Uterus (tissue), 2 donors: Measurements from ENCODE around the gene VAMP2.

Experiments
- CTCF ChIP-seq, 4 experiments: fragments of 200-600 bp in 2 of 4; fragments of 450-650 bp in 2 of 4; sonication (generic) in 2 of 4; IDR thresholded peaks; one replicate each; pipeline ENCODE4 v1.5.1; 2016 to 2019; ENCODE audit warnings: antibody characterized with exemption in 4 of 4, mild to moderate bottlenecking in 2 of 4, moderate library complexity in 1 of 4
- POLR2A ChIP-seq, 2 donors: fragments of 450-650 bp; IDR thresholded peaks; one replicate each; pipeline ENCODE4 v1.6.1; 2016; ENCODE audit warnings: antibody characterized with exemption in 2 of 2, mild to moderate bottlenecking in 1 of 2, moderate library complexity in 1 of 2

DNA sequence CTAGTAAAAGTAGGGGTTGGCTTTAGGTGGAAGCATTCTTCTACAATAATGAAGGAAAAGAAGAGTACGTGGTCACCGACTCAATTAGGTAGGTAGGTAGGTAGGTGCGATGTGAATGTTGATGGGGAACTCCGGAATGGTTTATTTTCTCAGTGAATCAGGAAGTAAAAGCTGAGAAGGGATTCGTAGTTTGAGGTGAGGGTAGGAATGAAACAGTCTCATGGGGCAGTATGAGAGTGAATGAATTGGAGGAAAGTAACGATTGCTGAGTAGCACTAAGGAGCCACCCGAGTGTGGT, 24.4 kb downstream of the VAMP2 start:
- TF ChIP-seq CTCF (IDR thresholded peaks at IDR 0.05) = no peak
- TF ChIP-seq POLR2A (IDR thresholded peaks at IDR 0.05) = no peak
